ENCODE measurements around the gene ALPK3. TPM values are rescaled to one million over a fixed set of nuclear protein-coding genes. Genes with fewer than 3 reads are reported as not detected.

ALPK3 gene
- total RNA-seq, 2 donors from 2014 or later = 7.8 to 15.8 TPM

- Histone ChIP-seq H3K9me3 (no peaks in the 10 kb centered on the region), H3K27ac (no peak overlapping the region), H3K4me1 (no peaks in the 10 kb centered on the region), H3K4me3 (no peak overlapping the region), H3K27me3 (no peaks in the 10 kb centered on the region), H3K36me3 (replicated peaks in 1 of 2; ENCODE audit: insufficient read depth in 1 of 2, low read depth in 2 of 2) (no peaks in the 10 kb centered on the region)
- ATAC-seq = no peak
- DNase-seq = no peak
- intact Hi-C loops (cut with DNase I) = no loop called here
- WGBS, 2 donors = 82 to 85% methylated on average over 4 of the region's 4 CpGs
- TF ChIP-seq, protein P1, sequence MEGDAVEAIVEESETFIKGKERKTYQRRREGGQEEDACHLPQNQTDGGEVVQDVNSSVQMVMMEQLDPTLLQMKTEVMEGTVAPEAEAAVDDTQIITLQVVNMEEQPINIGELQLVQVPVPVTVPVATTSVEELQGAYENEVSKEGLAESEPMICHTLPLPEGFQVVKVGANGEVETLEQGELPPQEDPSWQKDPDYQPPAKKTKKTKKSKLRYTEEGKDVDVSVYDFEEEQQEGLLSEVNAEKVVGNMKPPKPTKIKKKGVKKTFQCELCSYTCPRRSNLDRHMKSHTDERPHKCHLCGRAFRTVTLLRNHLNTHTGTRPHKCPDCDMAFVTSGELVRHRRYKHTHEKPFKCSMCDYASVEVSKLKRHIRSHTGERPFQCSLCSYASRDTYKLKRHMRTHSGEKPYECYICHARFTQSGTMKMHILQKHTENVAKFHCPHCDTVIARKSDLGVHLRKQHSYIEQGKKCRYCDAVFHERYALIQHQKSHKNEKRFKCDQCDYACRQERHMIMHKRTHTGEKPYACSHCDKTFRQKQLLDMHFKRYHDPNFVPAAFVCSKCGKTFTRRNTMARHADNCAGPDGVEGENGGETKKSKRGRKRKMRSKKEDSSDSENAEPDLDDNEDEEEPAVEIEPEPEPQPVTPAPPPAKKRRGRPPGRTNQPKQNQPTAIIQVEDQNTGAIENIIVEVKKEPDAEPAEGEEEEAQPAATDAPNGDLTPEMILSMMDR (IDR thresholded peaks at IDR 0.05) = no peak
- no peak for TF ChIP-seq POLR2A (IDR thresholded peaks at IDR 0.05)
Observed at GRCh38 chr15:84811151-84811550, 6.0 kb upstream of the ALPK3 start.

DNA sequence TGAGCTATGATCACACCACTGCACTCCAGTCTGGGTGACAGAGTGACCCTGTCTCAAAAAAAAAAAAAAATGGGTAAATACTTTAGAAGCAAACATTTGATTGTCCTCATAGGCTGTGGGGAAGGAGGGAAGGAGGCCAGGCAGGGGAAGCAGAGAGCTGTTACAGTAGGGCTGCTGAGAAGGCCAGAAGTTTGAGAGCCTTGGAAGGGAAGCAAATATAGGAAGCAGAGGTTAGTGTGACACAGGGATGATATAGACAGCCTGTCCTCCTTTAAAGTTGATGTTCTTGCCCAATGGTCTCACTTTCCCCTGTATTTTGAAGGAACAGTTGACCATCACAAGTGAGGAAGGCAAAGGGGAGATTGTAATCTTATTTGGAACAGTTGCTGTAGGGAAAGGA, 5.3 kb upstream of the ALPK3 start:
- no peak for DNase-seq
- Histone ChIP-seq H3K36me3 (replicated peaks in 1 of 2; ENCODE audit: insufficient read depth in 1 of 2, low read depth in 2 of 2) (no peaks in the 10 kb centered on the region), H3K4me1 (no peaks in the 10 kb centered on the region), H3K9me3 (no peaks in the 10 kb centered on the region), H3K27me3 (no peaks in the 10 kb centered on the region), H3K27ac (no peak overlapping the region), H3K4me3 (no peak overlapping the region)
- no peak for TF ChIP-seq POLR2A (IDR thresholded peaks at IDR 0.05)
- TF ChIP-seq, protein P1 (IDR thresholded peaks at IDR 0.05) = no peak
- no peak for ATAC-seq
- intact Hi-C loops (cut with DNase I) = no loop called here

- intact Hi-C loops (cut with DNase I) = no loop called here
- H3K4me1 ChIP-seq = peaks cover 5% of the 10 kb centered on the region
- H3K9me3 ChIP-seq = no peaks in the 10 kb centered on the region
- H3K4me3 ChIP-seq = no peak overlapping the region
- TF ChIP-seq POLR2A (IDR thresholded peaks at IDR 0.05) = no peak
- TF ChIP-seq, protein P1 (IDR thresholded peaks at IDR 0.05) = no peak
- 71 to 79% methylated on average over 2 of the region's 2 CpGs for WGBS, 2 donors
- no peak overlapping the region for H3K27ac ChIP-seq
- no peaks in the 10 kb centered on the region for H3K36me3 ChIP-seq (replicated peaks in 1 of 2; ENCODE audit: insufficient read depth in 1 of 2, low read depth in 2 of 2)
- no peaks in the 10 kb centered on the region for H3K27me3 ChIP-seq
- DNase-seq (no peak), ATAC-seq (no peak)
Observed at GRCh38 chr15:84812842-84813241, 4.3 kb upstream of the ALPK3 start.

- no peak for ATAC-seq
- H3K27ac ChIP-seq = no peak overlapping the region
- intact Hi-C loops (cut with DNase I) = no loop called here
- TF ChIP-seq, protein P1 (IDR thresholded peaks at IDR 0.05) = no peak
- no peak for TF ChIP-seq POLR2A (IDR thresholded peaks at IDR 0.05)
- H3K27me3 ChIP-seq = no peaks in the 10 kb centered on the region
- no peak for DNase-seq
- H3K4me1 ChIP-seq = peaks cover 11% of the 10 kb centered on the region
- 100% methylated on average over 1 of the region's 1 CpG for WGBS, 2 donors
- H3K36me3 ChIP-seq (replicated peaks in 1 of 2; ENCODE audit: insufficient read depth in 1 of 2, low read depth in 2 of 2) = no peaks in the 10 kb centered on the region
- no peak overlapping the region for H3K4me3 ChIP-seq
- no peaks in the 10 kb centered on the region for H3K9me3 ChIP-seq
Observed at GRCh38 chr15:84813435-84813834, 3.7 kb upstream of the ALPK3 start.

GRCh38 chr15:84813931-84814330, 3.2 kb upstream of the ALPK3 start:
- WGBS, 2 donors = 75 to 80% methylated on average over 1 of the region's 1 CpG
- ATAC-seq = no peak
- Histone ChIP-seq H3K9me3 (no peaks in the 10 kb centered on the region), H3K27ac (no peak overlapping the region), H3K4me1 (peaks cover 16% of the 10 kb centered on the region), H3K27me3 (no peaks in the 10 kb centered on the region), H3K4me3 (no peak overlapping the region), H3K36me3 (replicated peaks in 1 of 2; ENCODE audit: insufficient read depth in 1 of 2, low read depth in 2 of 2) (no peaks in the 10 kb centered on the region)
- TF ChIP-seq, protein P1 (IDR thresholded peaks at IDR 0.05) = no peak
- TF ChIP-seq POLR2A (IDR thresholded peaks at IDR 0.05) = no peak
- intact Hi-C loops (cut with DNase I) = no loop called here
- no peak for DNase-seq
